H9 (cell line): ENCODE results near the gene VEZT. TPM values are rescaled to one million over a fixed set of nuclear protein-coding genes. Genes with fewer than 3 reads are reported as not detected.

Experiments used
- DNase-seq: peaks from one replicate; pipeline ENCODE4 v3.0.0-alpha.2; 2017
- H2AFZ ChIP-seq: one replicate; pipeline ENCODE4 v1.6.1; 2013; ENCODE audit warnings: mild to moderate bottlenecking, low read length, control low read depth, moderate library complexity
- H2AK5ac ChIP-seq: 2 replicates; pipeline ENCODE4 v1.6.1; 2013; ENCODE audit warnings: low read length, control low read depth, mixed read lengths; ENCODE audit not compliant: insufficient read length
- H2BK120ac ChIP-seq: one replicate; pipeline ENCODE4 v1.6.1; 2013; ENCODE audit warnings: low read depth, mild to moderate bottlenecking, low read length, control low read depth, inconsistent platforms; ENCODE audit not compliant: poor library complexity, severe bottlenecking
- H2BK12ac ChIP-seq: 2 replicates; pipeline ENCODE4 v1.6.1; 2013; ENCODE audit warnings: low read length, control low read depth, mixed read lengths, low read depth; ENCODE audit not compliant: insufficient read length
- H2BK15ac ChIP-seq: 2 replicates; pipeline ENCODE4 v1.6.1; 2013; ENCODE audit warnings: low read depth, low read length, control low read depth
- H2BK20ac ChIP-seq: one replicate; pipeline ENCODE4 v1.6.1; 2013; ENCODE audit warnings: low read depth, mild to moderate bottlenecking, low read length, control low read depth, inconsistent platforms; ENCODE audit not compliant: poor library complexity, severe bottlenecking
- H2BK5ac ChIP-seq: 2 replicates; pipeline ENCODE4 v1.6.1; 2013; ENCODE audit warnings: low read length, control low read depth, mixed read lengths; ENCODE audit not compliant: insufficient read length
- H3K14ac ChIP-seq: 2 replicates; pipeline ENCODE4 v1.6.1; 2013; ENCODE audit warnings: low read length, control low read depth; ENCODE audit not compliant: insufficient read depth
- H3K18ac ChIP-seq: 2 replicates; pipeline ENCODE4 v1.6.1; 2013; ENCODE audit warnings: low read depth, mild to moderate bottlenecking, mixed read lengths, low read length, control low read depth; ENCODE audit not compliant: insufficient read length
- H3K23ac ChIP-seq: 2 replicates; pipeline ENCODE4 v1.6.1; 2013; ENCODE audit warnings: low read length, control low read depth, mixed read lengths, low read depth; ENCODE audit not compliant: insufficient read length
- H3K23me2 ChIP-seq: 2 replicates; pipeline ENCODE4 v1.6.1; 2013; ENCODE audit warnings: low read depth, mild to moderate bottlenecking, mixed read lengths, low read length, control low read depth; ENCODE audit not compliant: insufficient read length, poor library complexity, severe bottlenecking
- H3K27ac ChIP-seq: 2 replicates; pipeline ENCODE4 v1.5.1; 2013; ENCODE audit warnings: low read length, control low read depth, mixed read lengths, low read depth; ENCODE audit not compliant: insufficient read length
- H3K27me3 ChIP-seq: 2 replicates; pipeline ENCODE4 v1.6.1; 2013; ENCODE audit warnings: low read length, control low read depth, inconsistent platforms; ENCODE audit not compliant: insufficient read depth
- H3K4ac ChIP-seq: 2 replicates; pipeline ENCODE4 v1.6.1; 2013; ENCODE audit warnings: low read depth, mild to moderate bottlenecking, control low read depth, inconsistent platforms, low read length, moderate library complexity
- H3K4me1 ChIP-seq: 2 replicates; pipeline ENCODE4 v1.6.1; 2013; ENCODE audit warnings: low read length, control low read depth, inconsistent platforms; ENCODE audit not compliant: insufficient read depth
- H3K4me2 ChIP-seq: 2 replicates; pipeline ENCODE4 v1.6.1; 2013; ENCODE audit warnings: low read length, control low read depth, mixed read lengths; ENCODE audit not compliant: insufficient read length, insufficient read depth
- H3K56ac ChIP-seq: 2 replicates; pipeline ENCODE4 v1.6.1; 2013; ENCODE audit warnings: low read depth, mild to moderate bottlenecking, mixed read lengths, low read length, control low read depth; ENCODE audit not compliant: insufficient read length
- H3K79me1 ChIP-seq: 2 replicates; pipeline ENCODE4 v1.6.1; 2013; ENCODE audit warnings: low read depth, mild to moderate bottlenecking, moderate library complexity, low read length, control low read depth, inconsistent platforms; ENCODE audit not compliant: insufficient read depth, poor library complexity, severe bottlenecking
- H3K79me2 ChIP-seq: 2 replicates; pipeline ENCODE4 v1.6.1; 2013; ENCODE audit warnings: low read length, control low read depth, inconsistent platforms; ENCODE audit not compliant: insufficient read depth
- H3K9ac ChIP-seq: 2 replicates; pipeline ENCODE4 v1.6.1; 2013; ENCODE audit warnings: low read length, control low read depth, mixed read lengths; ENCODE audit not compliant: insufficient read length; ENCODE audit errors: extremely low read depth
- H3K9me3 ChIP-seq: one replicate; pipeline ENCODE4 v1.6.1; 2013; ENCODE audit warnings: low read depth, low read length, inconsistent platforms; ENCODE audit not compliant: control insufficient read depth
- H3T11ph ChIP-seq: one replicate; pipeline ENCODE4 v1.6.1; 2013; ENCODE audit warnings: mild to moderate bottlenecking, low read length, control low read depth, inconsistent platforms
- H4K20me1 ChIP-seq: one replicate; pipeline ENCODE4 v1.6.1; 2013; ENCODE audit not compliant: control insufficient read depth, insufficient read length, insufficient read depth
- H4K5ac ChIP-seq: 2 replicates; pipeline ENCODE4 v1.6.1; 2013; ENCODE audit warnings: low read depth, mild to moderate bottlenecking, mixed read lengths, low read length, control low read depth; ENCODE audit not compliant: insufficient read length
- H4K8ac ChIP-seq: replicated peaks from 2 replicates; pipeline ENCODE4 v1.6.1; 2013; ENCODE audit warnings: low read length, control low read depth, mixed read lengths, low read depth; ENCODE audit not compliant: insufficient read length
- H4K91ac ChIP-seq: 2 replicates; pipeline ENCODE4 v1.6.1; 2013; ENCODE audit warnings: low read depth, mild to moderate bottlenecking, moderate library complexity, mixed read lengths, low read length, control low read depth; ENCODE audit not compliant: insufficient read length
- H3K27ac Mint-ChIP-seq, 3 experiments: 2 replicates in 2 of 3; 3 replicates in 1 of 3; pipeline ENCODE4 v1.8.0; 2020 to 2021; ENCODE audit warnings: mixed read lengths in 3 of 3, mild to moderate bottlenecking in 1 of 3, moderate library complexity in 1 of 3
- H3K27me3 Mint-ChIP-seq: 2 replicates; pipeline ENCODE4 v1.8.0; 2021; ENCODE audit warnings: low read depth, mild to moderate bottlenecking, moderate library complexity, mixed read lengths
- H3K36me3 Mint-ChIP-seq, 3 experiments: 2 replicates in 2 of 3; 3 replicates in 1 of 3; pipeline ENCODE4 v1.8.0; 2020 to 2021; ENCODE audit warnings: low read depth in 3 of 3, mixed read lengths in 3 of 3; ENCODE audit not compliant: insufficient read depth in 1 of 3
- H3K4me1 Mint-ChIP-seq, 2 experiments: 2 replicates each; pipeline ENCODE4 v1.8.0; 2020; ENCODE audit warnings: mixed read lengths in 2 of 2
- H3K4me3 Mint-ChIP-seq, 2 experiments: 2 replicates in 1 of 2; 3 replicates in 1 of 2; pipeline ENCODE4 v1.8.0; 2020 to 2021; ENCODE audit warnings: mild to moderate bottlenecking in 2 of 2, mixed read lengths in 2 of 2, moderate library complexity in 1 of 2
- H3K9me3 Mint-ChIP-seq, 2 experiments: 2 replicates in 1 of 2; 3 replicates in 1 of 2; pipeline ENCODE4 v1.8.0; 2020; ENCODE audit warnings: mild to moderate bottlenecking in 2 of 2, mixed read lengths in 2 of 2, moderate library complexity in 1 of 2
- CTCF ChIP-seq: fragments of 200-600 bp; sonication (generic); conservative IDR thresholded peaks from 3 replicates; pipeline ENCODE4 v1.8.0; 2021; ENCODE audit warnings: antibody characterized with exemption, mild to moderate bottlenecking
- total RNA-seq: library from RNA; stranded (reverse); gene quantifications from 2 replicates; pipeline ENCODE4 v1.2.1, GENCODE V29; 2021

Gene VEZT
- total RNA-seq, 1 experiment from 2014 or later = 69.8 TPM

GRCh38 chr12:95253386-95253785, 35.8 kb downstream of the VEZT start:
- no peak overlapping the region for H3K18ac ChIP-seq
- no peak overlapping the region for H3K27ac ChIP-seq
- Mint-ChIP-seq H3K4me1 (peaks cover 48 to 55% of the 10 kb centered on the region in 2 experiments), H3K9me3 (no peaks in the 10 kb centered on the region), H3K27ac (peak overlapping the region in 1 of 3 experiments; percentile 70; a peak in 1 of 7 replicates), H3K36me3 (peaks cover 26 to 46% (median 42%) of the 10 kb centered on the region in 3 experiments; a peak in 6 of 7 replicates), H3K27me3 (no peaks in the 10 kb centered on the region), H3K4me3 (no peak overlapping the region)
- no peaks in the 10 kb centered on the region for H3K23me2 ChIP-seq
- no peak for TF ChIP-seq CTCF
- peaks cover 6% of the 10 kb centered on the region for H3K79me1 ChIP-seq
- no peaks in the 10 kb centered on the region; the same call in 1 of the 2 replicates for H3K4me1 ChIP-seq
- no peak overlapping the region for H4K5ac ChIP-seq
- no peaks in the 10 kb centered on the region for H3K9me3 ChIP-seq
- H4K91ac ChIP-seq = no peak overlapping the region
- no peak overlapping the region for H3K4me2 ChIP-seq
- H3K4ac ChIP-seq = no peak overlapping the region
- no peaks in the 10 kb centered on the region; the same call in 1 of the 2 replicates for H3K79me2 ChIP-seq
- no peak overlapping the region for H2BK12ac ChIP-seq
- no peak overlapping the region for H3K14ac ChIP-seq
- H3K23ac ChIP-seq = no peak overlapping the region
- no peak overlapping the region for H2BK20ac ChIP-seq
- H2BK15ac ChIP-seq = no peak overlapping the region
- H3K9ac ChIP-seq = no peak overlapping the region
- H2AFZ ChIP-seq = no peak overlapping the region
- H2BK120ac ChIP-seq = no peak overlapping the region
- no peak overlapping the region for H4K8ac ChIP-seq
- no peaks in the 10 kb centered on the region for H4K20me1 ChIP-seq
- no peak overlapping the region for H2BK5ac ChIP-seq
- H2AK5ac ChIP-seq = no peak overlapping the region
- H3K56ac ChIP-seq = no peak overlapping the region
- H3T11ph ChIP-seq = no peak overlapping the region
- no peaks in the 10 kb centered on the region for H3K27me3 ChIP-seq
- no peak for DNase-seq
